OCI-LY1 (cell line): ENCODE measurements around the gene RIPOR2.
"Not testable (repeated sequence)": the region's sequence is repeated elsewhere in the genome, so short reads cannot be mapped to it uniquely, and the experiment has no call there.

ENCODE experiments used
- H2AFZ ChIP-seq: fragments of 200-600 bp; sonication (generic), shearing (Covaris generic); 2 replicates; pipeline ENCODE4 v1.6.0; 2014; ENCODE audit warnings: antibody characterized with exemption, mild to moderate bottlenecking, low read length
- H3F3A ChIP-seq: fragments of 200-600 bp; sonication (generic), shearing (Covaris generic); 2 replicates; pipeline ENCODE4 v1.6.0; 2014; ENCODE audit warnings: mild to moderate bottlenecking, antibody characterized with exemption, low read length, moderate library complexity; ENCODE audit not compliant: insufficient read depth
- H3K27ac ChIP-seq: fragments of 200-600 bp; sonication (generic); 2 replicates; pipeline ENCODE4 v1.5.1; 2014; ENCODE audit warnings: low read length, mixed run types, mild to moderate bottlenecking, low read depth; ENCODE audit not compliant: poor library complexity, severe bottlenecking
- H3K27me3 ChIP-seq: fragments of 200-600 bp; sonication (generic); 2 replicates; pipeline ENCODE4 v1.6.0; 2014; ENCODE audit warnings: antibody characterized with exemption, mild to moderate bottlenecking, low read length, moderate library complexity; ENCODE audit not compliant: insufficient read depth
- H3K36me3 ChIP-seq: fragments of 200-600 bp; sonication (generic); 2 replicates; pipeline ENCODE4 v1.6.1; 2014; ENCODE audit warnings: mild to moderate bottlenecking, antibody characterized with exemption, low read length, moderate library complexity, mixed read lengths; ENCODE audit not compliant: insufficient read depth
- H3K4me1 ChIP-seq: fragments of 200-600 bp; sonication (generic); 2 replicates; pipeline ENCODE4 v1.5.1; 2014; ENCODE audit warnings: mild to moderate bottlenecking, low read length, moderate library complexity; ENCODE audit not compliant: insufficient read depth, severe bottlenecking
- H3K4me2 ChIP-seq: fragments of 200-600 bp; sonication (generic), shearing (Covaris generic); 2 replicates; pipeline ENCODE4 v1.6.1; 2014; ENCODE audit warnings: low read length
- H3K4me3 ChIP-seq: fragments of 200-600 bp; sonication (generic); 2 replicates; pipeline ENCODE4 v1.5.1; 2014; ENCODE audit warnings: low read length, low read depth, mild to moderate bottlenecking, mixed read lengths; ENCODE audit not compliant: poor library complexity, severe bottlenecking
- H3K79me2 ChIP-seq: fragments of 200-600 bp; shearing (Covaris generic); 2 replicates; pipeline ENCODE4 v1.6.1; 2016; ENCODE audit warnings: mixed run types, low read length, mixed read lengths; ENCODE audit not compliant: insufficient read depth
- H3K9ac ChIP-seq: fragments of 200-600 bp; sonication (generic), shearing (Covaris generic); 2 replicates; pipeline ENCODE4 v1.6.1; 2014; ENCODE audit warnings: mild to moderate bottlenecking, low read length, mixed read lengths
- H3K9me2 ChIP-seq: fragments of 200-600 bp; sonication (generic), shearing (Covaris generic); 2 replicates; pipeline ENCODE4 v1.6.1; 2014; ENCODE audit warnings: low read depth, mild to moderate bottlenecking, low read length, mixed read lengths
- H3K9me3 ChIP-seq: fragments of 200-600 bp; shearing (Covaris generic); 2 replicates; pipeline ENCODE4 v1.6.1; 2014; ENCODE audit warnings: low read length, mixed read lengths
- H4K20me1 ChIP-seq: fragments of 200-600 bp; sonication (generic), shearing (Covaris generic); 2 replicates; pipeline ENCODE4 v1.6.0; 2016; ENCODE audit warnings: mild to moderate bottlenecking, low read length; ENCODE audit not compliant: insufficient read depth
- EZH2 ChIP-seq: fragments of 200-600 bp; sonication (generic), shearing (Covaris generic); IDR thresholded peaks from 2 replicates; pipeline ENCODE4 v1.8.0; 2017; ENCODE audit warnings: borderline replicate concordance, mixed run types, mild to moderate bottlenecking, antibody characterized with exemption, low read length, moderate library complexity, mixed read lengths
- TF ChIP-seq, protein P1 (sequence below): fragments of 200-600 bp; sonication (generic), shearing (Covaris generic); IDR thresholded peaks from 2 replicates; pipeline ENCODE4 v1.5.1; 2017; ENCODE audit warnings: mild to moderate bottlenecking, antibody characterized with exemption, low read length, moderate library complexity, mixed read lengths

Gene RIPOR2

GRCh38 chr6:24755279-24755678 is 180.5 kb downstream of the RIPOR2 start:
- Histone ChIP-seq H3K9me2 (no peaks in the 10 kb centered on the region), H3K4me1 (no peaks in the 10 kb centered on the region), H4K20me1 (no peaks in the 10 kb centered on the region), H3K79me2 (no peaks in the 10 kb centered on the region), H2AFZ (no peak overlapping the region), H3K9me3 (peaks cover 27% of the 10 kb centered on the region), H3K27ac (no peak overlapping the region), H3K4me2 (no peak overlapping the region), H3F3A (no peaks in the 10 kb centered on the region), H3K36me3 (peaks cover 3% of the 10 kb centered on the region; the same call in 1 of the 2 replicates), H3K4me3 (no peak overlapping the region), H3K27me3 (no peaks in the 10 kb centered on the region; the same call in 1 of the 2 replicates), H3K9ac (no peak overlapping the region)
- TF ChIP-seq, protein P1, sequence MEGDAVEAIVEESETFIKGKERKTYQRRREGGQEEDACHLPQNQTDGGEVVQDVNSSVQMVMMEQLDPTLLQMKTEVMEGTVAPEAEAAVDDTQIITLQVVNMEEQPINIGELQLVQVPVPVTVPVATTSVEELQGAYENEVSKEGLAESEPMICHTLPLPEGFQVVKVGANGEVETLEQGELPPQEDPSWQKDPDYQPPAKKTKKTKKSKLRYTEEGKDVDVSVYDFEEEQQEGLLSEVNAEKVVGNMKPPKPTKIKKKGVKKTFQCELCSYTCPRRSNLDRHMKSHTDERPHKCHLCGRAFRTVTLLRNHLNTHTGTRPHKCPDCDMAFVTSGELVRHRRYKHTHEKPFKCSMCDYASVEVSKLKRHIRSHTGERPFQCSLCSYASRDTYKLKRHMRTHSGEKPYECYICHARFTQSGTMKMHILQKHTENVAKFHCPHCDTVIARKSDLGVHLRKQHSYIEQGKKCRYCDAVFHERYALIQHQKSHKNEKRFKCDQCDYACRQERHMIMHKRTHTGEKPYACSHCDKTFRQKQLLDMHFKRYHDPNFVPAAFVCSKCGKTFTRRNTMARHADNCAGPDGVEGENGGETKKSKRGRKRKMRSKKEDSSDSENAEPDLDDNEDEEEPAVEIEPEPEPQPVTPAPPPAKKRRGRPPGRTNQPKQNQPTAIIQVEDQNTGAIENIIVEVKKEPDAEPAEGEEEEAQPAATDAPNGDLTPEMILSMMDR, result no peak
- no peak for TF ChIP-seq EZH2

DNA sequence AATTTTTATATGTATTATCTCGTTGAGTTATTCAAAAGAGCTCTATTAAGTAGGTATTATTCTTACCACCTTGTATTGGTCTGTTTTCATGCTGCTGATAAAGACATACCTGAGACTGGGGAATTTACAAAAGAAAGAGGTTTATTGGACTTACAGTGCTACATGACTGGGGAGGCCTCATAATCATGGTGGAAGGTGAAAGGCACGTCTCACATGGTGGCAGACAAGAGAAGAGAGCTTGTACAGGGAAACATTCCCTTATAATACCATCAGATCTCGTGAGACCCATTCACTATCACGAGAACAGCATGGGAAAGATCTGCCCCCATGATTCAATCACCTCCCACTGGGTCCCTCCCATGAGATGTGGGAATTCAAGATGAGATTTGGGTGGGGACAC is 181.4 kb downstream of the RIPOR2 start:
- not testable (repeated sequence) for H3K4me3 ChIP-seq, H3K4me2 ChIP-seq, H3K27me3 ChIP-seq

More for the DNA sequence above, 181.4 kb downstream of the RIPOR2 start:
- not testable (repeated sequence) for H3F3A ChIP-seq, H3K9me2 ChIP-seq, H4K20me1 ChIP-seq, H3K27ac ChIP-seq, H2AFZ ChIP-seq, H3K36me3 ChIP-seq, H3K79me2 ChIP-seq, H3K9ac ChIP-seq, H3K4me1 ChIP-seq
- H3K9me3 ChIP-seq, result peaks cover 28% of the 10 kb centered on the region
